Hepatocyte (in vitro differentiated cells): ENCODE results near the gene TSKS. TPM values are rescaled to one million over a fixed set of nuclear protein-coding genes. Genes with fewer than 3 reads are reported as not detected.

Experiments
- DNase-seq: peaks from one replicate; pipeline ENCODE4 v3.0.0-alpha.2; 2016; ENCODE audit warnings: low spot score
- H2AFZ ChIP-seq: fragments of 200-600 bp; sonication (generic); 2 replicates; pipeline ENCODE4 v1.6.0; 2016; ENCODE audit warnings: antibody characterized with exemption, mild to moderate bottlenecking
- H3K27ac ChIP-seq: fragments of 200-600 bp; sonication (generic); 2 replicates; pipeline ENCODE4 v1.5.1; 2016; ENCODE audit warnings: mild to moderate bottlenecking
- H3K27me3 ChIP-seq: fragments of 200-600 bp; sonication (generic); 2 replicates; pipeline ENCODE4 v1.6.1; 2016
- H3K36me3 ChIP-seq: fragments of 200-600 bp; sonication (generic); replicated peaks from 2 replicates; pipeline ENCODE4 v1.5.1; 2016; ENCODE audit warnings: low read depth; ENCODE audit not compliant: insufficient read depth
- H3K4me1 ChIP-seq: fragments of 200-600 bp; sonication (generic); 2 replicates; pipeline ENCODE4 v1.5.1; 2016; ENCODE audit warnings: mild to moderate bottlenecking, moderate library complexity; ENCODE audit not compliant: insufficient read depth
- H3K4me2 ChIP-seq: fragments of 200-600 bp; sonication (generic); 2 replicates; pipeline ENCODE4 v1.6.0; 2016
- H3K4me3 ChIP-seq: fragments of 200-600 bp; sonication (generic); 2 replicates; pipeline ENCODE4 v1.5.1; 2016; ENCODE audit warnings: mild to moderate bottlenecking
- H3K79me2 ChIP-seq: fragments of 200-600 bp; sonication (generic); 2 replicates; pipeline ENCODE4 v1.6.0; 2017; ENCODE audit warnings: mild to moderate bottlenecking
- H3K9me2 ChIP-seq: fragments of 200-600 bp; sonication (generic); replicated peaks from 2 replicates; pipeline ENCODE4 v1.6.0; 2017; ENCODE audit warnings: mild to moderate bottlenecking; ENCODE audit not compliant: insufficient read depth
- H3K9me3 ChIP-seq: fragments of 200-600 bp; sonication (generic); 2 replicates; pipeline ENCODE4 v1.5.1; 2016; ENCODE audit warnings: low read depth, mild to moderate bottlenecking
- H4K20me1 ChIP-seq: fragments of 200-600 bp; sonication (generic); 2 replicates; pipeline ENCODE4 v1.6.0; 2016; ENCODE audit warnings: mild to moderate bottlenecking; ENCODE audit not compliant: insufficient read depth, poor library complexity, severe bottlenecking
- EZH2 ChIP-seq: fragments of 200-600 bp; sonication (generic); IDR thresholded peaks from 2 replicates; pipeline ENCODE4 v1.6.1; 2016; ENCODE audit warnings: antibody characterized with exemption, mild to moderate bottlenecking, borderline replicate concordance
- EZH2phosphoT487 ChIP-seq: fragments of 200-600 bp; sonication (generic); IDR thresholded peaks from one replicate; pipeline ENCODE4 v1.6.1; 2018; ENCODE audit warnings: antibody characterized with exemption, mild to moderate bottlenecking, low read depth, moderate library complexity; ENCODE audit not compliant: unreplicated experiment, severe bottlenecking
- WGBS: methylation state at CpG from one replicate; pipeline ENCODE4 v1.1.6; 2016; ENCODE audit warnings: low lambda C conversion rate; ENCODE audit errors: missing lambda C conversion rate; 5-methylcytosine and 5-hydroxymethylcytosine counted together
- polyA plus RNA-seq: library from polyadenylated mRNA; unstranded; fragments of >200 nt; fragmentation: Nextera tagmentation; extraction: Ambion mirVana; gene quantifications from 2 replicates; pipeline ENCODE4 v1.2.1, GENCODE V29; 2016
- total RNA-seq: library from RNA; depleted of rRNA; stranded (reverse); fragments of >200 nt; gene quantifications from 2 replicates; pipeline ENCODE4 v1.2.3, GENCODE V29; 2014
- TF ChIP-seq, protein P1 (sequence below): fragments of 200-600 bp; sonication (generic); IDR thresholded peaks from 2 replicates; pipeline ENCODE4 v1.5.1; 2016; ENCODE audit warnings: antibody characterized with exemption, mild to moderate bottlenecking; ENCODE audit not compliant: poor library complexity

TSKS gene
- total and polyA plus RNA-seq, 2 experiments from 2014 or later: not detected

DNA sequence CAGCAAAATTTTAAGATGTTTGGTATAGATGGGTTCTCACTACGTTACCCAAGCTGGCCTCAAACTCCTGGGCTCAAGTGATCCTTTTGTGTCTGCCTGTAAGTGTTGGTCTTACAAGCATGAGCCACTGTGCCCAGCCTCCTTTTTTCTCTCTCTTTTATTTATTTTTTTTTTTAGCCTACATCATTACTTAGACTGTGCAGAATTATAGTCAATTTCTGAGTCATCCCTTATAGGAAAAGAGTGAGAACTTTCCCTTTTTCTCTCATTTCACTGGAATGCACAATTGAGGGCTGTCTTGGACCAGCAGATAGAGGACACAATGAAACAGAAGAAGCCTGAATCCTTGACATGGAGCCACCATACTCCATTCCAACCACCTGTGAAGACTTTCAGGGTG lies 13.3 kb downstream of the TSKS start:
- WGBS: 74% methylated on average over 1 of the region's 1 CpG
- H3K4me3 ChIP-seq: no peak overlapping the region

DNA sequence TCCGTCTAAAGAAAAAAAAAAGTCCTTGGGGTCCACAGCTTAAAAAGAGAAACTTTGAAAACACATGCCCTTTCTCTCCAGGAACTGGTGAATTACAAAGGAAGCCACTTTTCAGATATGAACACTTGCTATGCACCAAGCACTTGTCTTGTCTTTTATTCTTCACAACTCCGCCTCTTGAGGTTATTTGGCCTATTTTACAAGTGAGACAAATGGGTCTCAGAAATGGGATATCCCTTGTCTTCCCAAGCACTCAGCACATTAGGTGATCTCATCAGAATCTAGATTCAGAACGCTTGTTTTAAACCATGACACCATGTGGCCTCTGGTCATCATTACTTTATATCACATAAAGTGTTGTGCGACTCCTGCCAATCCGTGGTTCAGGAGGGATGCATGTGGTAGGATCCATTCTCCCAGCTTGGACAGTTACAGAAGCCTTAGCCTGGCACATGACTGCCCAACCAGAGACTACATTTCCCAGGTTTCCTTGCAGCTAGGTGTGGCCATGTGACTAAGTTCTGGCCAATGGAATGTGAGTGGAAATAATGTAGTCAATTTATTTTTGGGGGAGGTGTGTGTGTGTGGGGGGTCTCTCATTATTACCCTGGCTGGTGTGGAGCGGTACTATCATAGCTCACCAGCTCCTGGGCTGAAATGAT lies 13.9 kb downstream of the TSKS start:
- no peaks in the 10 kb centered on the region for H3K9me2 ChIP-seq
- no peak for TF ChIP-seq EZH2phosphoT487
- TF ChIP-seq EZH2: no peak
- H3K27ac ChIP-seq: no peak overlapping the region
- H2AFZ ChIP-seq: no peak overlapping the region
- H3K4me2 ChIP-seq: no peak overlapping the region
- DNase-seq: no peak
- H3K4me3 ChIP-seq: no peak overlapping the region
- H3K4me1 ChIP-seq: no peaks in the 10 kb centered on the region
- H3K79me2 ChIP-seq: no peaks in the 10 kb centered on the region
- H3K36me3 ChIP-seq: no peaks in the 10 kb centered on the region
- 83% methylated on average over 6 of the region's 6 CpGs for WGBS
- no peaks in the 10 kb centered on the region for H3K27me3 ChIP-seq
- no peaks in the 10 kb centered on the region for H4K20me1 ChIP-seq
- H3K9me3 ChIP-seq: no peaks in the 10 kb centered on the region

More for the DNA sequence above, 13.3 kb downstream of the TSKS start:
- no peak for TF ChIP-seq EZH2phosphoT487
- DNase-seq: no peak
- Histone ChIP-seq H2AFZ (no peak overlapping the region), H3K4me1 (no peaks in the 10 kb centered on the region), H3K79me2 (no peaks in the 10 kb centered on the region), H4K20me1 (no peaks in the 10 kb centered on the region), H3K9me2 (no peaks in the 10 kb centered on the region), H3K27me3 (no peaks in the 10 kb centered on the region), H3K9me3 (no peaks in the 10 kb centered on the region), H3K4me2 (no peak overlapping the region), H3K27ac (no peak overlapping the region), H3K36me3 (no peaks in the 10 kb centered on the region)

DNA sequence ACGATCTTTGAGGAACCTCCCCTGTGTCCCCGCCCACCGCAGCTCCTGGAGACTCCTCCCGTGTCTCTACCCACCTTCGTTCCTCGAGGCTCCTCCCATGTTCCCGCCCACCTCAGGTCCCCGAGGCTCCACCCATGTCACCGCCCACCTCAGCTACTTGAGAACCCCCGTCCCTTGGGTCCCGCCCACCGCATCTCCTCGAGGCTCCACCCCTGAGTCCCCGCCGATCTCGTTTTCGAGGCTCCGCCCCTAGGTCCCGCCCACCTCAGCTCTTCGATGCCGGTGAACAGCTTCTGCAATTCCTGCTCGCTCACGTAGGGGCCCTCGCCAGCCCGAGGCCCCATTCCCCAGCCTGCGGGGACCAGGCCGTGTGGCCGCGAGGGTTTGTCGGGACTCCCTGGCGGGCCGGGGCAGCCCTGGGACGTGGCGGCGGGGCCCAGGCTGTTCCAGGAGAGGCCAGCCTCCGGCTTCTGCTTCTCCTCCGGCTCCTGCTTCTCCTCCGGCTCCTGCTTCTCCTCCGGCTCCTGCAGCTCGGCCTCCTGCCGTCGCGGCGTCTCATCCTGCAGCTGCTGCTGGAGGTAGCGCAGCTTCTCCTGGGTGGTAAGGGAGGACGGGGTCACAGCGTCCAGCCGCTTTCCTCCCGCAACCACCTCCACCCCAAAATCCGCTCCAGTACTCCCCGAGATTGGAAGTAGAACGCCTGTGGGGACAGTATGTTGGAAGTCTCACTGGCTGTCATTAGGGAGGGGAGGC lies 16.7 kb downstream of the TSKS start:
- WGBS: 76% methylated on average over 44 of the region's 52 CpGs
- no peaks in the 10 kb centered on the region for H3K79me2 ChIP-seq
- no peaks in the 10 kb centered on the region for H4K20me1 ChIP-seq
- no peaks in the 10 kb centered on the region for H3K4me1 ChIP-seq
- no peak for DNase-seq
- H3K9me2 ChIP-seq: no peaks in the 10 kb centered on the region
- no peaks in the 10 kb centered on the region for H3K36me3 ChIP-seq
- H3K4me2 ChIP-seq: no peak overlapping the region
- H3K27ac ChIP-seq: no peak overlapping the region
- H2AFZ ChIP-seq: no peak overlapping the region
- no peaks in the 10 kb centered on the region for H3K27me3 ChIP-seq
- H3K4me3 ChIP-seq: no peak overlapping the region
- TF ChIP-seq, protein P1, sequence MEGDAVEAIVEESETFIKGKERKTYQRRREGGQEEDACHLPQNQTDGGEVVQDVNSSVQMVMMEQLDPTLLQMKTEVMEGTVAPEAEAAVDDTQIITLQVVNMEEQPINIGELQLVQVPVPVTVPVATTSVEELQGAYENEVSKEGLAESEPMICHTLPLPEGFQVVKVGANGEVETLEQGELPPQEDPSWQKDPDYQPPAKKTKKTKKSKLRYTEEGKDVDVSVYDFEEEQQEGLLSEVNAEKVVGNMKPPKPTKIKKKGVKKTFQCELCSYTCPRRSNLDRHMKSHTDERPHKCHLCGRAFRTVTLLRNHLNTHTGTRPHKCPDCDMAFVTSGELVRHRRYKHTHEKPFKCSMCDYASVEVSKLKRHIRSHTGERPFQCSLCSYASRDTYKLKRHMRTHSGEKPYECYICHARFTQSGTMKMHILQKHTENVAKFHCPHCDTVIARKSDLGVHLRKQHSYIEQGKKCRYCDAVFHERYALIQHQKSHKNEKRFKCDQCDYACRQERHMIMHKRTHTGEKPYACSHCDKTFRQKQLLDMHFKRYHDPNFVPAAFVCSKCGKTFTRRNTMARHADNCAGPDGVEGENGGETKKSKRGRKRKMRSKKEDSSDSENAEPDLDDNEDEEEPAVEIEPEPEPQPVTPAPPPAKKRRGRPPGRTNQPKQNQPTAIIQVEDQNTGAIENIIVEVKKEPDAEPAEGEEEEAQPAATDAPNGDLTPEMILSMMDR: no peak
- TF ChIP-seq EZH2phosphoT487 (no peak), EZH2 (no peak)
- no peaks in the 10 kb centered on the region for H3K9me3 ChIP-seq

DNA sequence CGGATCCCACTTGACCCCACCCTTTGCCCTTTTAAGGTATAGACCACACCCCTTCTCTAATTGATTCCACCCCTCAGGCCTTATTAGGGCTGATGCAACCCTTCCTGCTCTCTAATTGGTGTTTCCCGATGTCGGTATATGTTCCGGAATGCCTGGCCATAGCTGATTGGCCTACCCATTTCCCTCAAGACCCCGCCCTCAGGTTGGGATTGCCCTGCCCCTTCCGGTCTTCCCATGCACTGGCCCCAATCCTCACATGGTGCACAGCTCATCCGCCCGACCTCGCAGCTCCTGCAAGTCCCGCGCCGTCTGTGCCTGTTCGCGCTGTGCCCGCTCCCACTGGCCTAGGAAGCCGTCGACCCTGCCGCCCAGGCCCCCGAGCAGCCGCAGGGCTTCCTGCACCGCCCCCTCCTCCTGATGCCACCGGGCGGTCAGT lies 18.1 kb downstream of the TSKS start:
- H3K9me2 ChIP-seq: no peaks in the 10 kb centered on the region
- no peak overlapping the region for H2AFZ ChIP-seq
- no peak overlapping the region for H3K4me3 ChIP-seq
- H3K79me2 ChIP-seq: no peaks in the 10 kb centered on the region
- H3K4me2 ChIP-seq: no peak overlapping the region
- TF ChIP-seq, protein P1: no peak
- TF ChIP-seq EZH2phosphoT487: no peak
- TF ChIP-seq EZH2: no peak
- no peak for DNase-seq
- no peak overlapping the region for H3K27ac ChIP-seq
- H3K9me3 ChIP-seq: no peaks in the 10 kb centered on the region
- no peaks in the 10 kb centered on the region for H3K27me3 ChIP-seq
- no peaks in the 10 kb centered on the region for H3K36me3 ChIP-seq
- 96% methylated on average over 20 of the region's 23 CpGs for WGBS
- H3K4me1 ChIP-seq: no peaks in the 10 kb centered on the region
- H4K20me1 ChIP-seq: no peaks in the 10 kb centered on the region
